Measurements from ENCODE around the gene C1QTNF12.

Gene C1QTNF12

GRCh38 chr1:1246577-1247340, at the start of gene C1QTNF12:
Gene C1QTNF12, minus strand, starts transcription at chr1:1246722. Its CDS starts 32 bp downstream, at chr1:1246690.
- peak; percentile 37 for DNase-seq (ENCODE audit: low spot score)

GRCh38 chr1:1295154-1295923, 48.8 kb upstream of the C1QTNF12 start:
- DNase-seq (ENCODE audit: low spot score), result no peak

- no peak for DNase-seq (ENCODE audit: low spot score)
Observed at GRCh38 chr1:1294250-1294890, 47.8 kb upstream of the C1QTNF12 start.

- no peak for DNase-seq (ENCODE audit: low spot score)
Observed at GRCh38 chr1:1293263-1294249, 47.0 kb upstream of the C1QTNF12 start.

- no peak for DNase-seq (ENCODE audit: low spot score)
Observed at GRCh38 chr1:1292851-1293250, 46.3 kb upstream of the C1QTNF12 start.

GRCh38 chr1:1292442-1292779, 45.9 kb upstream of the C1QTNF12 start:
- DNase-seq (ENCODE audit: low spot score), result no peak

- DNase-seq (ENCODE audit: low spot score), result peak; percentile 64
Observed at GRCh38 chr1:1291548-1292441, 45.3 kb upstream of the C1QTNF12 start.

GRCh38 chr1:1291023-1291528, 44.6 kb upstream of the C1QTNF12 start:
- no peak for DNase-seq (ENCODE audit: low spot score)

GRCh38 chr1:1290238-1290731, 43.8 kb upstream of the C1QTNF12 start:
- peak; percentile 92 for DNase-seq (ENCODE audit: low spot score)

- DNase-seq (ENCODE audit: low spot score), result no peak
Observed at GRCh38 chr1:1287288-1288110, 41.0 kb upstream of the C1QTNF12 start.

GRCh38 chr1:1286313-1287261, 40.1 kb upstream of the C1QTNF12 start:
- no peak for DNase-seq (ENCODE audit: low spot score)

- no peak for DNase-seq (ENCODE audit: low spot score)
Observed at GRCh38 chr1:1285611-1286311, 39.2 kb upstream of the C1QTNF12 start.

- DNase-seq (ENCODE audit: low spot score), result no peak
Observed at GRCh38 chr1:1285102-1285571, 38.6 kb upstream of the C1QTNF12 start.

- no peak for DNase-seq (ENCODE audit: low spot score)
Observed at GRCh38 chr1:1284221-1285101, 37.9 kb upstream of the C1QTNF12 start.

- DNase-seq (ENCODE audit: low spot score), result peak; percentile 70
Observed at GRCh38 chr1:1283821-1284220, 37.3 kb upstream of the C1QTNF12 start.

GRCh38 chr1:1282998-1283397, 36.5 kb upstream of the C1QTNF12 start:
- DNase-seq (ENCODE audit: low spot score), result no peak

Measured in hepatic stellate cell (primary cell).